Measurements from ENCODE around the gene VDAC1.
"Not testable (repeated sequence)": the region's sequence is repeated elsewhere in the genome, so short reads cannot be mapped to it uniquely, and the experiment has no call there.

The VDAC1 gene

DNA sequence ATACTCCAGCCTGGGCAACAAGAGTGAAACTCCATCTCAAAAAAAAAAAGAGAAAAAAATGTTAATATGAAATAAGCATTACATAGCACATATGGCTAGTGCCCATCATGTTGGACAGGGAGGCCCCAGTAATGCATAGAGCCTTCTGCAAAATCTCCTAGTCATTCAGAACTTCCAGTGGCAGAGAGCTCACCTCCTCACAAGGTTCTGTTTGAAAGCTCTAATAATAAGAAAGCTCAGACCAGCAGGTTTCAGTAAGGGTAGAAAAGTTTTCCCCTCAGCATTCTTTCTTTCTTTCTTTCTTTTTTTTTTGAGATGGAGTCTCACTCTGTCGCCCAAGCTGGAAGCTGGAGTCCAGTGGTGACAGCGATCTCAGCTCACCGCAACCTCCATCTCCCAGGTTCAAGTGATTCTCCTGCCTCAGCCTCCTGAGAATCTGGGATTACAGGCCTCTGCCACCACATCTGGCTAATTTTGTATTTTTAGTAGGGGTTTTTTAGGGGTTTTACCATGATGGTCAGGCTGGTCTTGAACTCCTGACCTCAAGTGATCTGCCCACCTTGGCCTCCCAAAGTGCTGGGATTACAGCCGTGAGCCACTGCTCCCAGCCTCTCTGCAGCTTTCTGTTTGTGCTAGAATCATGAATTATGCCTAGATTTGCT lies 25.7 kb upstream of the VDAC1 start:
- not testable (repeated sequence) for H3K27me3 Mint-ChIP-seq; H3K27ac Mint-ChIP-seq; DNase-seq; H3K9me3 Mint-ChIP-seq; H3K4me1 Mint-ChIP-seq (ENCODE audit: low read depth); H3K4me3 Mint-ChIP-seq; H3K36me3 Mint-ChIP-seq (ENCODE audit: low read depth)

GRCh38 chr5:134029156-134029555 lies 24.4 kb upstream of the VDAC1 start:
- H3K4me3 Mint-ChIP-seq, result no peak overlapping the region
- DNase-seq, result no peak
- H3K36me3 Mint-ChIP-seq (ENCODE audit: low read depth), result no peaks in the 10 kb centered on the region
- no peak overlapping the region for H3K27ac Mint-ChIP-seq
- H3K27me3 Mint-ChIP-seq, result no peaks in the 10 kb centered on the region
- H3K9me3 Mint-ChIP-seq, result no peaks in the 10 kb centered on the region
- H3K4me1 Mint-ChIP-seq (ENCODE audit: low read depth), result no peaks in the 10 kb centered on the region

- H3K4me3 Mint-ChIP-seq, result no peak overlapping the region
- no peaks in the 10 kb centered on the region for H3K4me1 Mint-ChIP-seq (ENCODE audit: low read depth)
Observed at GRCh38 chr5:134028496-134028895, 23.7 kb upstream of the VDAC1 start.

DNA sequence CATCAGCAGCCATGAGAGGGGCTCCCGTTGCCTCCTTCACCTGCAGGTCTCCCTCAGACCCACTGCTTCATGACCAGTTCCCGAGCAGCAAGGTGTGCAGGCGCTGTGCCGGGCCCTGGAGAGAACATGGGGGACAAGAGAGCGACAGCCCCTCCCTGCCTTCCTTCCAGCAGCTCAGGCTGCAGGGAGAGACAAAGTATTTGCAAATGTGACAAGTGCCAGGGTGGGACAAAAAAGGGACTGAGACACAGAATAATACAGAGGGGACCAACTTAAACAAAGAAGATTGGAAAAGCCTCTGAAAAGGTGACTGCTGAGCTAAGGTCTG lies 22.5 kb upstream of the VDAC1 start:
- Mint-ChIP-seq H3K9me3 (no peaks in the 10 kb centered on the region), H3K4me1 (ENCODE audit: low read depth) (no peaks in the 10 kb centered on the region), H3K4me3 (no peak overlapping the region), H3K27ac (no peak overlapping the region), H3K27me3 (no peaks in the 10 kb centered on the region), H3K36me3 (ENCODE audit: low read depth) (no peaks in the 10 kb centered on the region)
- no peak for DNase-seq

More at GRCh38 chr5:134028496-134028895, 23.7 kb upstream of the VDAC1 start:
- Mint-ChIP-seq H3K9me3 (no peaks in the 10 kb centered on the region), H3K27me3 (no peaks in the 10 kb centered on the region), H3K27ac (no peak overlapping the region), H3K36me3 (ENCODE audit: low read depth) (no peaks in the 10 kb centered on the region)
- no peak for DNase-seq

GRCh38 chr5:134026521-134027287 lies 21.9 kb upstream of the VDAC1 start:
- H3K27me3 Mint-ChIP-seq, result no peaks in the 10 kb centered on the region
- H3K36me3 Mint-ChIP-seq (ENCODE audit: low read depth), result no peaks in the 10 kb centered on the region
- H3K4me1 Mint-ChIP-seq (ENCODE audit: low read depth), result no peaks in the 10 kb centered on the region
- H3K4me3 Mint-ChIP-seq, result no peak overlapping the region
- no peak overlapping the region for H3K27ac Mint-ChIP-seq
- no peak for DNase-seq
- no peaks in the 10 kb centered on the region for H3K9me3 Mint-ChIP-seq

DNA sequence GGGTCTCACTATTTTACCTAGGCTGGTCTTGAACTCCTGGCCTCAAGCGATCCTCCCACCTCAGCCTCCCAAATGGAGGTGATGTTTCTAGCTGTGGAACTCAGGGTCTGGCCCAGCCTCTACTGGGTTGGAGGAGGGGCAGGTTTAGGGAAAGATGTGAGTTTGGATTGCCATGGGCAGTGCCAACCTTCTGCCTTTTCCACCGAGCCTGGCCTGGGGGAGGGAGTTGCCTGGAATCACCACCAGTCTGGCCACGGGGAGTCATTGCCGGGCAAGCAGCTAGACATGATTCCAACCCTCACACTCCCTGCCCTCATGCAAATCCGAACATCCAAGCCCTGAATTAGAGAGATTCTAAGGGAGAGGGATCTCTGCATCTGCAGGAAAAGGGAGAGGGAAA lies 21.0 kb upstream of the VDAC1 start:
- Mint-ChIP-seq H3K4me3 (no peak overlapping the region), H3K27me3 (no peaks in the 10 kb centered on the region)

GRCh38 chr5:134024811-134025210 lies 20.0 kb upstream of the VDAC1 start:
- Mint-ChIP-seq H3K27me3 (no peaks in the 10 kb centered on the region), H3K36me3 (ENCODE audit: low read depth) (no peaks in the 10 kb centered on the region), H3K9me3 (no peaks in the 10 kb centered on the region), H3K4me1 (ENCODE audit: low read depth) (no peaks in the 10 kb centered on the region), H3K4me3 (no peak overlapping the region), H3K27ac (no peak overlapping the region)
- no peak for DNase-seq

More for the DNA sequence above, 21.0 kb upstream of the VDAC1 start:
- DNase-seq, result no peak
- H3K36me3 Mint-ChIP-seq (ENCODE audit: low read depth), result no peaks in the 10 kb centered on the region
- no peaks in the 10 kb centered on the region for H3K9me3 Mint-ChIP-seq
- H3K4me1 Mint-ChIP-seq (ENCODE audit: low read depth), result no peaks in the 10 kb centered on the region
- H3K27ac Mint-ChIP-seq, result no peak overlapping the region

DNA sequence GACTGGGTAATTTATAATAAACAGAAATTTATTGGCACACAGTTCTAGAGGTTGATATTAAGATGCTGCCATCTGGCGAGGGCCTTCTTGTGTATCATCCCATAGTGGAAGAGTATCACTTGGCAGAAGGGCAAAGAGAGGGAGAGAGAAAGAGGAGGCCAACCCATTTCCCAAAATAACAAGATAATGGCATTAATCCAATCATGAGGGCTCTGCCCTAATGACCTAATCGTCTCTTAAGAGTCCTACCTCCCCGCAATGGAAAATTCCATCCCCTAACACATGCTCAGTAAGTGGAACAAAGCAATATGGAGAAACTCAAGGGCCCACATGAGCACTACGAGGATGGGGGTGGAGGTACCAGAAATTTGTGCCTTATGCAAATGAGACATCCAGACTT lies 17.6 kb upstream of the VDAC1 start:
- H3K9me3 Mint-ChIP-seq, result no peaks in the 10 kb centered on the region
- no peak for DNase-seq
- H3K4me1 Mint-ChIP-seq (ENCODE audit: low read depth), result no peaks in the 10 kb centered on the region
- H3K27ac Mint-ChIP-seq, result no peak overlapping the region
- no peaks in the 10 kb centered on the region for H3K36me3 Mint-ChIP-seq (ENCODE audit: low read depth)
- no peaks in the 10 kb centered on the region for H3K27me3 Mint-ChIP-seq
- H3K4me3 Mint-ChIP-seq, result no peak overlapping the region

GRCh38 chr5:134020188-134020587 lies 15.4 kb upstream of the VDAC1 start:
- Mint-ChIP-seq H3K27me3 (no peaks in the 10 kb centered on the region), H3K27ac (no peak overlapping the region), H3K4me1 (ENCODE audit: low read depth) (no peaks in the 10 kb centered on the region), H3K4me3 (no peak overlapping the region), H3K36me3 (ENCODE audit: low read depth) (no peaks in the 10 kb centered on the region), H3K9me3 (no peaks in the 10 kb centered on the region)
- no peak for DNase-seq

DNA sequence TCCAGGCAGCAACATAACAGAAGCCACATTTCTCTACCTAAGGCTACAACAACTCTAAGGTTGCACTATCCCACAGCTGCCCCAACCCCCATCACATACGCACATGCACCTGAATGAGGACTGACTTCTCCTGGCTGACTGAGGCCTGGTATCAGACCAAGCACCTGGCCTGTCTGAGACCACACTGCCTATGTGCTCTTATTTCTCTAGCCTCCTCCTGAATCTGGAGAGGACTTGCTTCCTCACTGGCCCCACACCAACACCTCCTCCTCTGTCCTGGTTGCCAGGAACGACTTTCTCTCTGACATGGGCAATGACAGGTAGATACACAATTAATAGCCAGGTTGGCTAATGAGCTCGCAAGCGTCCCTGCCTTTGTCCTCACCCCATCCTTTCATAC lies 14.9 kb upstream of the VDAC1 start:
- no peaks in the 10 kb centered on the region for H3K4me1 Mint-ChIP-seq (ENCODE audit: low read depth)
- H3K27ac Mint-ChIP-seq, result no peak overlapping the region
- no peaks in the 10 kb centered on the region for H3K9me3 Mint-ChIP-seq
- H3K36me3 Mint-ChIP-seq (ENCODE audit: low read depth), result no peaks in the 10 kb centered on the region
- no peaks in the 10 kb centered on the region for H3K27me3 Mint-ChIP-seq
- no peak overlapping the region for H3K4me3 Mint-ChIP-seq
- DNase-seq, result no peak

GRCh38 chr5:134018986-134019316 lies 14.2 kb upstream of the VDAC1 start:
- Mint-ChIP-seq H3K9me3 (no peaks in the 10 kb centered on the region), H3K27ac (no peak overlapping the region), H3K4me1 (ENCODE audit: low read depth) (no peaks in the 10 kb centered on the region), H3K27me3 (no peaks in the 10 kb centered on the region), H3K4me3 (no peak overlapping the region), H3K36me3 (ENCODE audit: low read depth) (no peaks in the 10 kb centered on the region)
- no peak for DNase-seq

DNA sequence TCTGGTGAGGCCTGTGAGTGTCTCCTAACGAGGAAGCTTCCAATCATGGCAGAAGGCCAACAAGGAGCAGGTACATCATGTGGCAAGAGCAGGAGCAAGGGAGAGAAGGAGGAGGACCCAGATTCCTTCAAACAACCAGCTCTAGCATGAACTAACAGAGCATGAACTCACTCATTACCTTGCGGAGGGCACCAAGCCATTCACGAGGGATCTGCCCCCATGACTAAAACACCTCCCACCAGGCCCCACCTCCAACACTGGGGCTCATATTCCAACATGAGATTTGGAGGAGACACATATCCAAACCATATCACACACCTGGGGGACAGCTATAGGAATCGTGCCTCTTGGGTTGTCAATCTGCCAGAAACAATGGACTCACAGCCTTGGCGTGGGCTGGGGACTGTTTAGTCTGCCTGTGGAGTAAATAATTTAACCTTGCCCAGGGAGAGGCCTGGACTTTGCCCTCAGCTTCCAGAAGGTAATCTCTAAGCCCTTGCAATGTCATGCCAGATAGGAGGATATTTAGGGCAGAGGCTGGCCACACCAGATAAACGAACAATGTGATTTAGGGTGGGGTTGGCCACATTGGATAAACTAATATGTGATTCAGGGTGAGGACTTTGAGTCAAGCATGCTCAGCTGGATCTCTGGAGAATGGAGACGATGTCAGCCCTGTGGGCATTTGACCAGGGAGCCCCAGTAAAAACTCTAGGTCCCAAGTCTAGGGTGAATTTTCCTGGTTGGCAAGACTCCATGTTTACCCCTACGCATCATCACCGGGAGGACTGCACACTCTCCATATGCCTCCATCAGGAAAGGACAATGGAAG lies 13.6 kb upstream of the VDAC1 start:
- H3K27ac Mint-ChIP-seq, result no peak overlapping the region
- peaks cover 1% of the 10 kb centered on the region for H3K27me3 Mint-ChIP-seq
- H3K36me3 Mint-ChIP-seq (ENCODE audit: low read depth), result no peaks in the 10 kb centered on the region
- DNase-seq, result no peak
- no peak overlapping the region for H3K4me3 Mint-ChIP-seq
- no peaks in the 10 kb centered on the region for H3K4me1 Mint-ChIP-seq (ENCODE audit: low read depth)
- no peaks in the 10 kb centered on the region for H3K9me3 Mint-ChIP-seq

GRCh38 chr5:134008266-134008749 lies 3.5 kb upstream of the VDAC1 start:
- Mint-ChIP-seq H3K27ac (no peak overlapping the region), H3K4me3 (no peak overlapping the region)

GRCh38 chr5:134007581-134008265 lies 2.9 kb upstream of the VDAC1 start:
- H3K36me3 Mint-ChIP-seq (ENCODE audit: low read depth), result peaks cover 19% of the 10 kb centered on the region
- no peak overlapping the region for H3K27ac Mint-ChIP-seq
- peaks cover 19% of the 10 kb centered on the region for H3K4me1 Mint-ChIP-seq (ENCODE audit: low read depth)
- H3K9me3 Mint-ChIP-seq, result no peaks in the 10 kb centered on the region
- no peak overlapping the region for H3K4me3 Mint-ChIP-seq
- no peak for DNase-seq
- H3K27me3 Mint-ChIP-seq, result no peaks in the 10 kb centered on the region

More at GRCh38 chr5:134008266-134008749, 3.5 kb upstream of the VDAC1 start:
- no peaks in the 10 kb centered on the region for H3K9me3 Mint-ChIP-seq
- peaks cover 13% of the 10 kb centered on the region for H3K36me3 Mint-ChIP-seq (ENCODE audit: low read depth)
- peaks cover 2% of the 10 kb centered on the region for H3K27me3 Mint-ChIP-seq
- H3K4me1 Mint-ChIP-seq (ENCODE audit: low read depth), result peaks cover 13% of the 10 kb centered on the region
- no peak for DNase-seq

All from activated T-cell treated with anti-CD3 and anti-CD28 coated beads, Interleukin-2, amount 50 U/mL, for 24 hours (primary cell).